CD4-positive, alpha-beta T cell (primary cell): ENCODE results near the gene UIMC1. TPM values are rescaled to one million over a fixed set of nuclear protein-coding genes. Genes with fewer than 3 reads are reported as not detected.

Experiments
- ATAC-seq: fragments of 200-7000 bp; cut with Tn5 transposase; one replicate; pipeline ENCODE4 v1.10.0; 2022; ENCODE audit warnings: mild to moderate bottlenecking; ENCODE audit not compliant: poor library complexity
- CTCF ChIA-PET: fragments of 350-600 bp; sonication (Branson Sonifier 250); formaldehyde crosslinking; loops from one replicate; lab custom pipeline; 2021; ENCODE audit warnings: antibody characterized with exemption, inconsistent platforms; lab: Charles Lee
- POLR2A ChIA-PET: fragments of 350-600 bp; sonication (Branson Sonifier 250); formaldehyde crosslinking; loops from one replicate; lab custom pipeline; 2021; ENCODE audit warnings: antibody characterized with exemption, inconsistent platforms; lab: Charles Lee
- DNase-seq, 14 experiments: peaks; one replicate each; pipeline ENCODE4 v3.0.0-alpha.2; 2013 to 2020; ENCODE audit warnings: mixed read lengths in 2 of 14
- H3K27ac ChIP-seq, 2 donors: one replicate each; pipeline versions ENCODE4 v1.5.1 to v1.7.0; 2013; ENCODE audit warnings: low read length in 2 of 2, low read depth in 1 of 2, mild to moderate bottlenecking in 1 of 2
- H3K27me3 ChIP-seq, 2 experiments: 1 replicate in 1 of 2; 2 replicates in 1 of 2; pipeline versions ENCODE4 v1.6.1 to v1.7.0; 2013; ENCODE audit warnings: low read length in 2 of 2, control low read depth in 1 of 2, mild to moderate bottlenecking in 1 of 2, moderate library complexity in 1 of 2; ENCODE audit not compliant: insufficient read depth in 2 of 2, control insufficient read depth in 1 of 2
- H3K36me3 ChIP-seq: one replicate; pipeline ENCODE4 v1.6.1; 2013; ENCODE audit warnings: low read length, control low read depth; ENCODE audit not compliant: insufficient read depth
- H3K4me1 ChIP-seq: one replicate; pipeline ENCODE4 v1.6.1; 2013; ENCODE audit warnings: low read length, control low read depth; ENCODE audit not compliant: insufficient read depth
- H3K4me3 ChIP-seq: one replicate; pipeline ENCODE4 v1.5.1; 2013; ENCODE audit warnings: mild to moderate bottlenecking, low read length, moderate library complexity
- H3K9me3 ChIP-seq, 2 experiments: 1 replicate in 1 of 2; 2 replicates in 1 of 2; pipeline versions ENCODE4 v1.6.1 to v1.7.0; 2013; ENCODE audit warnings: low read length in 2 of 2, mild to moderate bottlenecking in 2 of 2, control low read depth in 1 of 2, moderate library complexity in 1 of 2; ENCODE audit not compliant: control insufficient read depth in 1 of 2, insufficient read depth in 1 of 2
- H3K27ac Mint-ChIP-seq: one replicate; pipeline ENCODE4 v1.8.0; 2020; ENCODE audit warnings: mixed read lengths
- H3K27me3 Mint-ChIP-seq: one replicate; pipeline ENCODE4 v1.8.0; 2021; ENCODE audit warnings: mixed read lengths
- H3K36me3 Mint-ChIP-seq: one replicate; pipeline ENCODE4 v1.8.0; 2021; ENCODE audit warnings: low read depth, mixed read lengths
- H3K4me1 Mint-ChIP-seq: one replicate; pipeline ENCODE4 v1.8.0; 2021; ENCODE audit warnings: low read depth, mixed read lengths
- H3K4me3 Mint-ChIP-seq: one replicate; pipeline ENCODE4 v1.8.0; 2020; ENCODE audit warnings: mild to moderate bottlenecking, mixed read lengths
- H3K9me3 Mint-ChIP-seq: one replicate; pipeline ENCODE4 v1.8.0; 2020; ENCODE audit warnings: mixed read lengths
- intact Hi-C, 2 experiments: fragments of 100-400 bp; cut with DNase I in 1 of 2; cut with micrococcal nuclease in 1 of 2; formaldehyde crosslinking; loops; one replicate each; pipeline versions ENCODE4 v1.15.1 to v1.9.0; 2023 to 2025; cut with DNase I, micrococcal nuclease
- total RNA-seq, 174 experiments: library from RNA in 2 of 174; stranded (reverse) in 2 of 174; gene quantifications; one replicate each; pipeline ENCODE4 v1.2.3 and lab custom pipeline; 2021 to 2026
- TF ChIP-seq, protein P1 (sequence below): fragments of 200-600 bp; IDR thresholded peaks from one replicate; pipeline ENCODE4 v1.8.0; 2022; ENCODE audit warnings: antibody characterized with exemption, mild to moderate bottlenecking

UIMC1 gene
- total RNA-seq, 2 experiments from 2014 or later = 42.3 to 50.8 TPM

GRCh38 chr5:176879663-176880361 is 126.8 kb downstream of the UIMC1 start:
- no peaks in the 10 kb centered on the region for H3K4me1 Mint-ChIP-seq

GRCh38 chr5:176878906-176879662 is 127.5 kb downstream of the UIMC1 start:
- no peaks in the 10 kb centered on the region for H3K36me3 Mint-ChIP-seq
- H3K27me3 Mint-ChIP-seq = peaks cover 22% of the 10 kb centered on the region

More at GRCh38 chr5:176879663-176880361, 126.8 kb downstream of the UIMC1 start:
- ChIA-PET CTCF (no interaction called here), POLR2A (no interaction called here)
- Histone ChIP-seq H3K4me1 (peaks cover 7% of the 10 kb centered on the region), H3K27me3 (peaks cover 9 to 25% of the 10 kb centered on the region in 2 experiments), H3K27ac (no peak overlapping the region), H3K4me3 (no peak overlapping the region), H3K36me3 (no peaks in the 10 kb centered on the region), H3K9me3 (peaks cover 0 to 22% of the 10 kb centered on the region in 2 experiments)
- DNase-seq (no peak), ATAC-seq (no peak)
- Mint-ChIP-seq H3K4me3 (no peak overlapping the region), H3K27me3 (peaks cover 21% of the 10 kb centered on the region), H3K9me3 (no peaks in the 10 kb centered on the region), H3K36me3 (no peaks in the 10 kb centered on the region), H3K27ac (no peak overlapping the region)
- intact Hi-C loops = no loop called here
- TF ChIP-seq, protein P1, sequence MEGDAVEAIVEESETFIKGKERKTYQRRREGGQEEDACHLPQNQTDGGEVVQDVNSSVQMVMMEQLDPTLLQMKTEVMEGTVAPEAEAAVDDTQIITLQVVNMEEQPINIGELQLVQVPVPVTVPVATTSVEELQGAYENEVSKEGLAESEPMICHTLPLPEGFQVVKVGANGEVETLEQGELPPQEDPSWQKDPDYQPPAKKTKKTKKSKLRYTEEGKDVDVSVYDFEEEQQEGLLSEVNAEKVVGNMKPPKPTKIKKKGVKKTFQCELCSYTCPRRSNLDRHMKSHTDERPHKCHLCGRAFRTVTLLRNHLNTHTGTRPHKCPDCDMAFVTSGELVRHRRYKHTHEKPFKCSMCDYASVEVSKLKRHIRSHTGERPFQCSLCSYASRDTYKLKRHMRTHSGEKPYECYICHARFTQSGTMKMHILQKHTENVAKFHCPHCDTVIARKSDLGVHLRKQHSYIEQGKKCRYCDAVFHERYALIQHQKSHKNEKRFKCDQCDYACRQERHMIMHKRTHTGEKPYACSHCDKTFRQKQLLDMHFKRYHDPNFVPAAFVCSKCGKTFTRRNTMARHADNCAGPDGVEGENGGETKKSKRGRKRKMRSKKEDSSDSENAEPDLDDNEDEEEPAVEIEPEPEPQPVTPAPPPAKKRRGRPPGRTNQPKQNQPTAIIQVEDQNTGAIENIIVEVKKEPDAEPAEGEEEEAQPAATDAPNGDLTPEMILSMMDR = no peak

DNA sequence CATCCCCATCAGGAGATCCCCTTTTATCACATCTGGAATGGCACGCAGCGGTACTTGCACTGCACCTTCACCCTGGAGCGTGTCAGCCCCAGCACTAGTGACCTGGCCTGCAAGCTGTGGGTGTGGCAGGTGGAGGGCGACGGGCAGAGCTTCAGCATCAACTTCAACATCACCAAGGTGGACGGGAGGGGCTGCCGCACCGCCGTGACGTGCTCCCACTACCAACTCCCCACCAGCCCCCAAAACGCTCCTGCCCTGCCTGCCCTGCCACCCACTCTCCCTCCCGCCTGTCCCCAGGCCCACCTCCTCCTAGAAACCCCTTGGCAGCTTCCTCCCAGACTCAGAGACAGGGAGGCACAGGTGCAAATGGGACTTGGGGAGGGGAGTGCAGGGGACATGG is 128.1 kb downstream of the UIMC1 start:
- Histone ChIP-seq H3K9me3 (peaks cover 0 to 35% of the 10 kb centered on the region in 2 experiments), H3K27me3 (peaks cover 9 to 27% of the 10 kb centered on the region in 2 experiments), H3K4me3 (no peak overlapping the region), H3K4me1 (peaks cover 7% of the 10 kb centered on the region), H3K36me3 (no peaks in the 10 kb centered on the region), H3K27ac (no peak overlapping the region)
- DNase-seq = no peak
- Mint-ChIP-seq H3K27me3 (peaks cover 22% of the 10 kb centered on the region), H3K27ac (no peak overlapping the region), H3K9me3 (no peaks in the 10 kb centered on the region), H3K4me3 (no peak overlapping the region), H3K4me1 (no peaks in the 10 kb centered on the region), H3K36me3 (no peaks in the 10 kb centered on the region)
- CTCF ChIA-PET = no interaction called here
- intact Hi-C loops = no loop called here
- TF ChIP-seq, protein P1 = no peak
- POLR2A ChIA-PET = no interaction called here
- ATAC-seq = no peak

More at GRCh38 chr5:176878906-176879662, 127.5 kb downstream of the UIMC1 start:
- ChIA-PET CTCF (no interaction called here), POLR2A (no interaction called here)
- Mint-ChIP-seq H3K4me1 (no peaks in the 10 kb centered on the region), H3K9me3 (no peaks in the 10 kb centered on the region), H3K27ac (no peak overlapping the region), H3K4me3 (no peak overlapping the region)
- peaks cover 0 to 29% of the 10 kb centered on the region in 2 experiments for H3K9me3 ChIP-seq
- peaks cover 7% of the 10 kb centered on the region for H3K4me1 ChIP-seq
- peaks cover 9 to 27% of the 10 kb centered on the region in 2 experiments for H3K27me3 ChIP-seq
- H3K4me3 ChIP-seq = no peak overlapping the region
- H3K36me3 ChIP-seq = no peaks in the 10 kb centered on the region
- no peak for DNase-seq
- intact Hi-C loops = no loop called here
- TF ChIP-seq, protein P1 = no peak
- ATAC-seq = no peak
- no peak overlapping the region for H3K27ac ChIP-seq
